HUES6 (cell line): ENCODE results near the gene DVL3.

Experiments
- H3K27ac ChIP-seq: 2 replicates; pipeline ENCODE4 v1.7.0; 2013; ENCODE audit warnings: low read depth, mild to moderate bottlenecking, low read length, inconsistent platforms
- H3K27me3 ChIP-seq: 2 replicates; pipeline ENCODE4 v1.6.1; 2013; ENCODE audit warnings: low read length; ENCODE audit not compliant: control insufficient read depth, insufficient read depth
- H3K36me3 ChIP-seq: 2 replicates; pipeline ENCODE4 v1.6.1; 2013; ENCODE audit warnings: low read length; ENCODE audit not compliant: control insufficient read depth, insufficient read depth
- H3K4me1 ChIP-seq: 2 replicates; pipeline ENCODE4 v1.6.1; 2013; ENCODE audit warnings: low read length; ENCODE audit not compliant: control insufficient read depth, insufficient read depth
- H3K4me3 ChIP-seq: 2 replicates; pipeline ENCODE4 v1.5.1; 2013; ENCODE audit warnings: low read depth, low read length
- H3K9ac ChIP-seq: one replicate; pipeline ENCODE4 v1.6.1; 2013; ENCODE audit warnings: mild to moderate bottlenecking, low read length
- H3K9me3 ChIP-seq: 2 replicates; pipeline ENCODE4 v1.6.1; 2013; ENCODE audit warnings: low read depth, low read length; ENCODE audit not compliant: control insufficient read depth, insufficient read depth

DVL3 gene

GRCh38 chr3:184168363-184169120 is 13.4 kb downstream of the DVL3 start:
- no peak overlapping the region for H3K27ac ChIP-seq
- H3K9me3 ChIP-seq, result no peaks in the 10 kb centered on the region
- H3K27me3 ChIP-seq, result no peaks in the 10 kb centered on the region
- H3K36me3 ChIP-seq, result peaks cover 88% of the 10 kb centered on the region
- no peak overlapping the region for H3K9ac ChIP-seq
- H3K4me3 ChIP-seq, result no peak overlapping the region
- peaks cover 7% of the 10 kb centered on the region; the same call in 1 of the 2 replicates for H3K4me1 ChIP-seq

- Histone ChIP-seq H3K27ac (0 out of 2 replicates have a peak overlapping the region, but pooled peaks have one; percentile 22), H3K27me3 (no peaks in the 10 kb centered on the region)
These were observed 15.0 kb downstream of the DVL3 start for GRCh38 chr3:184169896-184170875.

DNA sequence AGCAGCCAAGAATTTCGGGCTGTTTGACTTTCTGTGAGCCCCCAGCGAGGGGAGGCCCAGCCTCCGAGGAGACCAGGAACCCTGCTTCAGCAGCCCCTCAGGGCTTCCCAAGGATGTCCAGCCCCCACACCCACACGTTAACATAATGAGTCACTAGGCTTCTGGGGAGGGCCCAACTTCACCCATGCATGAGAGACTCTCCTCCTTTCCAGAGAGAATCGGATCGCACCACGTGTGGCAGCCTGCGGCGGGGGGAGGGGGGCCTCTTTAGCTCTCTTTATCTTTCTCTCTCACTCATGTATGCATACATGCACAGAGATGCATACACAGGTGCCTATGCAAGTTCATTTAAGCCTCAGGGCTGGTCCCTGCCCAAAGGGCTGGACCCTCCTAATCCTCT is 16.4 kb downstream of the DVL3 start:
- H3K4me1 ChIP-seq, result peaks cover 7% of the 10 kb centered on the region
- peaks cover 58% of the 10 kb centered on the region for H3K36me3 ChIP-seq
- peak overlapping the region; percentile 57 for H3K9ac ChIP-seq
- H3K4me3 ChIP-seq, result no peak overlapping the region
- H3K27me3 ChIP-seq, result no peaks in the 10 kb centered on the region
- H3K9me3 ChIP-seq, result no peaks in the 10 kb centered on the region
- H3K27ac ChIP-seq, result no peak overlapping the region; the same call in 1 of the 2 replicates

More at GRCh38 chr3:184169896-184170875, 15.0 kb downstream of the DVL3 start:
- Histone ChIP-seq H3K4me3 (no peak overlapping the region), H3K9ac (no peak overlapping the region), H3K4me1 (peaks cover 7% of the 10 kb centered on the region; the same call in 1 of the 2 replicates), H3K9me3 (no peaks in the 10 kb centered on the region), H3K36me3 (peaks cover 72% of the 10 kb centered on the region)

DNA sequence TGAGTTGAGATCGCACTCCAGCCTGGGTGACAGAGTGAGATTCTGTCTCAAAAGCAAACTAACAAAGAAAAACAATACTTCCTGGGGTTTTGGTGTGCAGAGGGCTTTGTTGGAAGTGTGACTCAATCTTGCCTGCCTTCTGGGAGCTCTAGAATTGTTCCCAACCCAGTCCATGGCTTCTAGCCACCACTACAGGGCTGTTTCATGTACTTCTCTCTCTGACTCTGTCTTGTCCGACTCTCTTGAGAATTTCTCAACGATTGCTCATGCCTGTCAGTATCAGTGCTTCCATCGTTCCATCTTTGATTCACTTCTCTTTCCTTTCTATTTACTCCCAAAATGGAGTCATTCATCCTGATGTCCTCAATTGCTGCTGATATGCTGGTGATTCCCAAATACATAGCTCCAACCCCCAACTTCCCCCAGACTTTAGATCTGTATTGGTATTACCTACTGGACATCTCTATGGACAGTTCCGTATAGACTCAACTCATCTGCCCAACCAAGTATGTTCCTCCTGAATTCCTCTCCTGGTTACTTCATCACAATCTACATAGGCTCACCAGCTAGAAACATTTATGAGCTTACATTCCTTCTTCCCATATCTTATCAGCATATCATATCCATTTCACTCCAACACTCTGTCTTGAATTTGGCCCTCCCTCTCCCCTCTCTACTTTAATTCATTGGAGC is 17.6 kb downstream of the DVL3 start:
- H3K9me3 ChIP-seq, result no peaks in the 10 kb centered on the region
- peaks cover 55% of the 10 kb centered on the region for H3K36me3 ChIP-seq
- no peaks in the 10 kb centered on the region for H3K27me3 ChIP-seq
- no peak overlapping the region for H3K9ac ChIP-seq
- H3K27ac ChIP-seq, result no peak overlapping the region
- H3K4me1 ChIP-seq, result peaks cover 19% of the 10 kb centered on the region
- H3K4me3 ChIP-seq, result no peak overlapping the region

GRCh38 chr3:184173374-184173722 is 18.2 kb downstream of the DVL3 start:
- H3K4me1 ChIP-seq, result peaks cover 19% of the 10 kb centered on the region
- H3K4me3 ChIP-seq, result no peak overlapping the region
- H3K9me3 ChIP-seq, result no peaks in the 10 kb centered on the region
- no peak overlapping the region for H3K9ac ChIP-seq
- H3K36me3 ChIP-seq, result peaks cover 55% of the 10 kb centered on the region
- H3K27me3 ChIP-seq, result no peaks in the 10 kb centered on the region
- no peak overlapping the region for H3K27ac ChIP-seq

GRCh38 chr3:184174284-184174645 is 19.1 kb downstream of the DVL3 start:
- Histone ChIP-seq H3K9me3 (no peaks in the 10 kb centered on the region), H3K4me3 (no peak overlapping the region), H3K4me1 (peaks cover 19% of the 10 kb centered on the region), H3K27me3 (no peaks in the 10 kb centered on the region), H3K27ac (no peak overlapping the region), H3K36me3 (peaks cover 56% of the 10 kb centered on the region), H3K9ac (no peak overlapping the region)

GRCh38 chr3:184174646-184175492 is 19.7 kb downstream of the DVL3 start, which contains the start of gene AP2M1:
TSS of gene AP2M1 (plus strand) at chr3:184174855. CDS start at chr3:184176994, 2,139 bp downstream.
- H3K27me3 ChIP-seq, result no peaks in the 10 kb centered on the region

DNA sequence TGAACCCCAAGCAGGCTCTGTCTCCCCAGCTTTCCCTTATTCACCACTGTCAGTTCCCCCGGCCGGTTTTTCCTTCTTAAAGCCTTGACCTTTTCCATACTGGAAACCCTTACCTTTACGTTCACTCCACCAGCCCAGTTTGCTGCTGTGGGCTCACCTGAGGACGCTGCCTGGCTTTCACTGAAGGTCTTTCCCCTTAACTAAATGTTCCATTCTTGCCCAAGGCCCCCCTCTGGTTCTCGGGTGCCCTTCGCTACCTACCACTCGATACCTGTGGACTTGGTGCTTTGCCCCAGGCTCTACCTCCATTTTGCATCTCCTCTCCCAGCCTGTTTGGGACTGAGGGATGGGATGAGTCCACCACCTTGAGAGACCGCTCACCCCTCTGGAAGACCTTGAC is 20.3 kb downstream of the DVL3 start:
- Histone ChIP-seq H3K36me3 (peaks cover 61% of the 10 kb centered on the region), H3K9me3 (no peaks in the 10 kb centered on the region), H3K27ac (peak overlapping the region; percentile 95; the same call in 1 of the 2 replicates), H3K27me3 (no peaks in the 10 kb centered on the region), H3K4me3 (peak overlapping the region; percentile 96), H3K4me1 (peaks cover 19% of the 10 kb centered on the region), H3K9ac (peak overlapping the region; percentile 98)

More at GRCh38 chr3:184174646-184175492, 19.7 kb downstream of the DVL3 start, which contains the start of gene AP2M1:
- Histone ChIP-seq H3K27ac (peak within 1 kb of the TSS; percentile 95; the same call in 1 of the 2 replicates), H3K9ac (peak within 1 kb of the TSS; percentile 98), H3K36me3 (peaks cover 56% of the 10 kb centered on the region), H3K4me3 (peak within 1 kb of the TSS; percentile 96), H3K9me3 (no peaks in the 10 kb centered on the region), H3K4me1 (peaks cover 19% of the 10 kb centered on the region)

- Histone ChIP-seq H3K4me3 (peak overlapping the region; percentile 96), H3K9me3 (no peaks in the 10 kb centered on the region), H3K36me3 (peaks cover 62% of the 10 kb centered on the region), H3K4me1 (peaks cover 15% of the 10 kb centered on the region), H3K9ac (peak overlapping the region; percentile 98), H3K27me3 (no peaks in the 10 kb centered on the region), H3K27ac (peak overlapping the region; percentile 95)
These were observed 20.8 kb downstream of the DVL3 start for GRCh38 chr3:184175981-184176376.
